HG03571 (cell line): ENCODE measurements around the gene EZH1.
A peak's percentile ranks its signal among the peaks of the same experiment; 100 is the strongest.

Source experiments
- ATAC-seq: cut with Tn5 transposase; IDR thresholded peaks from one replicate; pipeline ENCODE4 v1.9.1; 2021; ENCODE audit not compliant: unreplicated experiment

Gene EZH1

GRCh38 chr17:42725143-42725542, 19.7 kb downstream of the EZH1 start:
- no peak for ATAC-seq

- ATAC-seq = no peak
Observed at GRCh38 chr17:42723636-42724035, 21.2 kb downstream of the EZH1 start.

- ATAC-seq = no peak
Observed at GRCh38 chr17:42720996-42721583, 23.8 kb downstream of the EZH1 start.

- no peak for ATAC-seq
Observed at GRCh38 chr17:42709561-42709960, 35.3 kb downstream of the EZH1 start.

- no peak for ATAC-seq
Observed at GRCh38 chr17:42708588-42708987, 36.3 kb downstream of the EZH1 start.

- ATAC-seq = no peak
Observed at GRCh38 chr17:42706732-42707131, 38.1 kb downstream of the EZH1 start.

GRCh38 chr17:42704837-42705494, 39.9 kb downstream of the EZH1 start:
- peak; percentile 69 for ATAC-seq

GRCh38 chr17:42704490-42704836, 40.4 kb downstream of the EZH1 start:
- ATAC-seq = no peak

- ATAC-seq = no peak
Observed at GRCh38 chr17:42702446-42702845, 42.4 kb downstream of the EZH1 start.

GRCh38 chr17:42700586-42701289, 44.1 kb downstream of the EZH1 start:
- no peak for ATAC-seq

GRCh38 chr17:42699415-42699740, 45.5 kb downstream of the EZH1 start:
- no peak for ATAC-seq

GRCh38 chr17:42698736-42699414, 46.0 kb downstream of the EZH1 start:
- no peak for ATAC-seq

- no peak for ATAC-seq
Observed at GRCh38 chr17:42697108-42697811, 47.6 kb downstream of the EZH1 start.

- no peak for ATAC-seq
Observed at GRCh38 chr17:42695500-42695899, 49.3 kb downstream of the EZH1 start.

- ATAC-seq = no peak
Observed at GRCh38 chr17:42694524-42694923, 50.3 kb downstream of the EZH1 start.

GRCh38 chr17:42692489-42692888, 52.4 kb downstream of the EZH1 start:
- ATAC-seq = no peak

- ATAC-seq = no peak
Observed at GRCh38 chr17:42691021-42691545, 53.8 kb downstream of the EZH1 start.

- ATAC-seq = no peak
Observed at GRCh38 chr17:42690596-42690995, 54.2 kb downstream of the EZH1 start.

- ATAC-seq = no peak
Observed at GRCh38 chr17:42687707-42688320, 57.0 kb downstream of the EZH1 start.

- ATAC-seq = no peak
Observed at GRCh38 chr17:42686520-42687128, 58.2 kb downstream of the EZH1 start.
